ENCODE measurements around the gene SLC22A3.

GRCh38 chr6:160301339-160301738, 46.8 kb upstream of the SLC22A3 start:
- TF ChIP-seq CTCF (IDR thresholded peaks at IDR 0.05 in 2 of 3, conservative IDR thresholded peaks at IDR 0.05 in 1 of 3; ENCODE audit: borderline replicate concordance in 1 of 3, insufficient read depth in 1 of 3, low read depth in 2 of 3, low read length in 2 of 3) (no peak), YY1 (IDR thresholded peaks at IDR 0.05; ENCODE audit: extremely low read depth, insufficient replicate concordance, low read depth, low read length) (no peak), JUND (IDR thresholded peaks at IDR 0.05) (no peak), POLR2AphosphoS5 (IDR thresholded peaks at IDR 0.05; ENCODE audit: low read depth, low read length) (no peak)
